HL-60 (cell line): ENCODE results near the gene MVD.

Experiments used
- DNase-seq, 2 experiments: peaks; one replicate each; pipeline ENCODE4 v3.0.0-alpha.2; 2010 to 2020; ENCODE audit warnings: low read depth in 1 of 2, low spot score in 1 of 2
- H3K27ac ChIP-seq: fragments of 250-450 bp; sonication (Bioruptor Pico); replicated peaks from 2 replicates; pipeline ENCODE4 v1.5.1; 2020; ENCODE audit warnings: mild to moderate bottlenecking, moderate library complexity
- H3K27me3 ChIP-seq: fragments of 250-450 bp; sonication (Bioruptor Pico); 2 replicates; pipeline ENCODE4 v1.5.1; 2021; ENCODE audit warnings: mild to moderate bottlenecking, moderate library complexity; ENCODE audit not compliant: insufficient read depth, poor library complexity, severe bottlenecking
- H3K4me3 ChIP-seq: replicated peaks from 2 replicates; pipeline ENCODE4 v1.5.1; 2011; ENCODE audit warnings: mild to moderate bottlenecking, control low read depth, low read length; ENCODE audit not compliant: insufficient read depth
- CTCF ChIP-seq: IDR thresholded peaks from one replicate; pipeline ENCODE4 v1.5.1; 2011; ENCODE audit warnings: low read length, control low read depth, inconsistent platforms; ENCODE audit not compliant: insufficient read depth
- GABPA ChIP-seq: IDR thresholded peaks from 2 replicates; pipeline ENCODE4 v1.6.1; 2012; ENCODE audit warnings: low read depth
- POLR2AphosphoS5 ChIP-seq: IDR thresholded peaks from 2 replicates; pipeline ENCODE4 v1.6.1; 2012; ENCODE audit warnings: low read depth
- REST ChIP-seq: IDR thresholded peaks from 2 replicates; pipeline ENCODE4 v1.6.1; 2012; ENCODE audit warnings: low read depth; ENCODE audit not compliant: insufficient replicate concordance
- SPI1 ChIP-seq: IDR thresholded peaks from 2 replicates; pipeline ENCODE4 v1.6.1; 2012; ENCODE audit warnings: low read depth, mild to moderate bottlenecking, borderline replicate concordance

MVD gene

GRCh38 chr16:88697831-88698615 is 35.1 kb upstream of the MVD start:
- Histone ChIP-seq H3K4me3 (no peak overlapping the region), H3K27ac (no peak overlapping the region), H3K27me3 (no peaks in the 10 kb centered on the region)
- TF ChIP-seq CTCF (no peak), GABPA (no peak), SPI1 (no peak)
- no peak for DNase-seq

- H3K4me3 ChIP-seq, result no peak overlapping the region
- TF ChIP-seq CTCF (no peak), POLR2AphosphoS5 (no peak), SPI1 (no peak), REST (no peak), GABPA (no peak)
Measured at GRCh38 chr16:88697116-88697830, 34.4 kb upstream of the MVD start.

GRCh38 chr16:88696441-88696840 is 33.5 kb upstream of the MVD start:
- TF ChIP-seq CTCF (no peak), POLR2AphosphoS5 (no peak), GABPA (no peak), SPI1 (no peak), REST (no peak)
- no peak for DNase-seq
- no peaks in the 10 kb centered on the region for H3K27me3 ChIP-seq
- H3K4me3 ChIP-seq, result no peak overlapping the region
- no peak overlapping the region for H3K27ac ChIP-seq

More at GRCh38 chr16:88697116-88697830, 34.4 kb upstream of the MVD start:
- no peak for DNase-seq
- no peaks in the 10 kb centered on the region for H3K27me3 ChIP-seq
- no peak overlapping the region for H3K27ac ChIP-seq
